HEK293 (cell line): ENCODE measurements around the gene RFX2.
"Not testable (repeated sequence)": the region's sequence is repeated elsewhere in the genome, so short reads cannot be mapped to it uniquely, and the experiment has no call there.

Experiments
- CTCF ChIA-PET: fragments of 350-600 bp; formaldehyde crosslinking; extraction: SDS; loops from one replicate; lab custom pipeline; 2021; ENCODE audit warnings: antibody characterized with exemption; lab: Yijun Ruan, JAX
- POLR2A ChIA-PET: fragments of 300-600 bp; formaldehyde crosslinking; extraction: SDS; loops from one replicate; lab custom pipeline; 2020; ENCODE audit warnings: antibody characterized with exemption, inconsistent platforms; lab: Yijun Ruan, JAX
- H3K27ac ChIP-seq: fragments of 200-500 bp; sonication (Bioruptor generic); 2 replicates; pipeline ENCODE4 v1.5.1; 2014; ENCODE audit warnings: low read depth, low read length, control low read depth, inconsistent platforms; ENCODE audit errors: extremely low read depth
- H3K36me3 ChIP-seq, 2 experiments: fragments of 200-500 bp in 1 of 2; sonication (Bioruptor generic) in 1 of 2; 1 replicate in 1 of 2; 2 replicates in 1 of 2; pipeline ENCODE4 v1.5.1; 2014 to 2017; ENCODE audit warnings: inconsistent platforms in 2 of 2, low read length in 2 of 2; ENCODE audit not compliant: control insufficient read depth in 2 of 2, insufficient read depth in 1 of 2
- H3K4me1 ChIP-seq: fragments of 200-500 bp; sonication (Bioruptor generic); 2 replicates; pipeline ENCODE4 v1.5.1; 2014; ENCODE audit warnings: mild to moderate bottlenecking, low read length, inconsistent platforms; ENCODE audit not compliant: control insufficient read depth, insufficient read depth
- H3K4me3 ChIP-seq: 2 replicates; pipeline ENCODE4 v1.5.1; 2011; ENCODE audit warnings: low read depth, mild to moderate bottlenecking, control low read depth, low read length, moderate library complexity
- H3K9me3 ChIP-seq: fragments of 200-500 bp; sonication (Bioruptor generic); 2 replicates; pipeline ENCODE4 v1.5.1; 2014; ENCODE audit warnings: low read depth, low read length, inconsistent platforms; ENCODE audit not compliant: control insufficient read depth, insufficient read depth
- EGR2 ChIP-seq: fragments of 450-650 bp; formaldehyde crosslinking; IDR thresholded peaks from 2 replicates; pipeline ENCODE4 v1.5.1; 2016; ENCODE audit warnings: low read depth, missing biosample characterization, missing genetic modification characterization
- GLIS2 ChIP-seq: fragments of 450-650 bp; formaldehyde crosslinking; IDR thresholded peaks from 2 replicates; pipeline ENCODE4 v1.5.1; 2016; ENCODE audit warnings: missing biosample characterization, missing genetic modification characterization
- OSR2 ChIP-seq: fragments of 450-650 bp; formaldehyde crosslinking; IDR thresholded peaks from 2 replicates; pipeline ENCODE4 v1.5.1; 2016; ENCODE audit warnings: missing biosample characterization, missing genetic modification characterization
- ZBTB11 ChIP-seq: fragments of 450-650 bp; formaldehyde crosslinking; conservative IDR thresholded peaks from 2 replicates; pipeline ENCODE4 v1.5.1; 2016; ENCODE audit warnings: low read depth, missing biosample characterization, missing genetic modification characterization
- ZBTB48 ChIP-seq: fragments of 450-650 bp; formaldehyde crosslinking; IDR thresholded peaks from 2 replicates; pipeline ENCODE4 v1.5.1; 2016; ENCODE audit warnings: missing biosample characterization, missing genetic modification characterization
- ZBTB7A ChIP-seq: fragments of 450-650 bp; formaldehyde crosslinking; IDR thresholded peaks from 2 replicates; pipeline ENCODE4 v1.5.1; 2016; ENCODE audit warnings: low read depth, missing biosample characterization, missing genetic modification characterization
- ZFHX2 ChIP-seq: fragments of 450-650 bp; formaldehyde crosslinking; conservative IDR thresholded peaks from 2 replicates; pipeline ENCODE4 v1.5.1; 2016; ENCODE audit warnings: missing biosample characterization, missing genetic modification characterization
- ZFP69B ChIP-seq: fragments of 450-650 bp; formaldehyde crosslinking; IDR thresholded peaks from 2 replicates; pipeline ENCODE4 v1.5.1; 2016; ENCODE audit warnings: missing biosample characterization, missing genetic modification characterization
- ZIC2 ChIP-seq: fragments of 450-650 bp; formaldehyde crosslinking; IDR thresholded peaks from 2 replicates; pipeline ENCODE4 v1.5.1; 2016; ENCODE audit warnings: missing biosample characterization, missing genetic modification characterization
- ZNF211 ChIP-seq: fragments of 450-650 bp; formaldehyde crosslinking; IDR thresholded peaks from 2 replicates; pipeline ENCODE4 v1.5.1; 2016; ENCODE audit warnings: low read depth, missing biosample characterization, missing genetic modification characterization
- ZNF223 ChIP-seq: fragments of 450-650 bp; formaldehyde crosslinking; IDR thresholded peaks from 2 replicates; pipeline ENCODE4 v1.5.1; 2016; ENCODE audit warnings: missing biosample characterization, missing genetic modification characterization
- ZNF311 ChIP-seq: fragments of 450-650 bp; formaldehyde crosslinking; IDR thresholded peaks from 2 replicates; pipeline ENCODE4 v1.5.1; 2017; ENCODE audit warnings: missing biosample characterization, missing genetic modification characterization, borderline replicate concordance
- ZNF561 ChIP-seq: fragments of 450-650 bp; IDR thresholded peaks from 2 replicates; pipeline ENCODE4 v1.5.1; 2018; ENCODE audit warnings: missing biosample characterization, missing genetic modification characterization, borderline replicate concordance
- ZNF600 ChIP-seq: fragments of 450-650 bp; formaldehyde crosslinking; IDR thresholded peaks from 2 replicates; pipeline ENCODE4 v1.5.1; 2016; ENCODE audit warnings: missing biosample characterization, missing genetic modification characterization
- ZNF621 ChIP-seq: fragments of 450-650 bp; formaldehyde crosslinking; IDR thresholded peaks from 2 replicates; pipeline ENCODE4 v1.5.1; 2017; ENCODE audit warnings: missing biosample characterization, missing genetic modification characterization
- ZNF623 ChIP-seq: fragments of 450-650 bp; formaldehyde crosslinking; IDR thresholded peaks from 2 replicates; pipeline ENCODE4 v1.5.1; 2016; ENCODE audit warnings: missing biosample characterization, missing genetic modification characterization
- ZNF660 ChIP-seq: fragments of 450-650 bp; IDR thresholded peaks from 2 replicates; pipeline ENCODE4 v1.5.1; 2018; ENCODE audit warnings: missing biosample characterization, mild to moderate bottlenecking, missing genetic modification characterization
- ZNF777 ChIP-seq: fragments of 450-650 bp; formaldehyde crosslinking; IDR thresholded peaks from 2 replicates; pipeline ENCODE4 v1.5.1; 2017; ENCODE audit warnings: missing biosample characterization, missing genetic modification characterization, borderline replicate concordance
- ZNF843 ChIP-seq: fragments of 450-650 bp; formaldehyde crosslinking; IDR thresholded peaks from 2 replicates; pipeline ENCODE4 v1.5.1; 2016; ENCODE audit warnings: missing biosample characterization, missing genetic modification characterization
- ZSCAN4 ChIP-seq: fragments of 450-650 bp; formaldehyde crosslinking; IDR thresholded peaks from 2 replicates; pipeline ENCODE4 v1.5.1; 2017; ENCODE audit warnings: missing biosample characterization, missing genetic modification characterization

The RFX2 gene

GRCh38 chr19:6076291-6076665, 34.0 kb downstream of the RFX2 start (continued):
- TF ChIP-seq OSR2 (no peak), ZSCAN4 (tag by site-specific recombination) (no peak), ZBTB48 (tag by site-specific recombination) (no peak), ZNF623 (tag by site-specific recombination) (no peak), ZNF561 (tag by site-specific recombination) (no peak), ZNF600 (tag by site-specific recombination) (no peak), ZNF843 (tag by site-specific recombination) (no peak), ZNF223 (no peak), ZFP69B (tag by site-specific recombination) (no peak), ZNF621 (no peak), ZNF660 (tag by site-specific recombination) (no peak), ZNF311 (tag by site-specific recombination) (no peak)

- H3K4me1 ChIP-seq = no peaks in the 10 kb centered on the region
- CTCF ChIA-PET = interaction anchor here (0.7 kb wide), 1 partner anchor 90 kb away, joined by 3 read pairs; no protein-coding TSS in a partner anchor
- POLR2A ChIA-PET = no interaction called here
- H3K4me3 ChIP-seq = no peak overlapping the region
- no peak overlapping the region for H3K27ac ChIP-seq
- TF ChIP-seq ZNF211 = no peak
- peak; percentile 23 for TF ChIP-seq ZFHX2 (tag by site-specific recombination)
- peak; percentile 65; the same call in 1 of the 2 replicates for TF ChIP-seq EGR2 (tag by site-specific recombination)
- no peaks in the 10 kb centered on the region for H3K9me3 ChIP-seq
- no peaks in the 10 kb centered on the region for H3K36me3 ChIP-seq
Measured at GRCh38 chr19:6074709-6075403, 35.4 kb downstream of the RFX2 start.

GRCh38 chr19:6073858-6074708, 36.2 kb downstream of the RFX2 start:
- TF ChIP-seq ZNF777 (tag by site-specific recombination) (no peak), ZBTB11 (tag by site-specific recombination) (no peak), ZNF621 (no peak), ZBTB7A (tag by site-specific recombination) (no peak), ZIC2 (tag by site-specific recombination) (peak; percentile 69), GLIS2 (tag by site-specific recombination) (no peak)
- TF ChIP-seq, all 188 proteins: peak for 1
- H3K4me1 ChIP-seq = no peaks in the 10 kb centered on the region
- H3K4me3 ChIP-seq = no peak overlapping the region
- no peak overlapping the region for H3K27ac ChIP-seq
- no peaks in the 10 kb centered on the region for H3K36me3 ChIP-seq
- POLR2A ChIA-PET = no interaction called here
- no peaks in the 10 kb centered on the region for H3K9me3 ChIP-seq
- CTCF ChIA-PET = interaction anchor here (0.7 kb wide), 1 partner anchor 90 kb away, joined by 3 read pairs; no protein-coding TSS in a partner anchor

GRCh38 chr19:6073233-6073632, 37.1 kb downstream of the RFX2 start:
- H3K4me3 ChIP-seq, POLR2A ChIA-PET, H3K36me3 ChIP-seq, H3K4me1 ChIP-seq, H3K27ac ChIP-seq, H3K9me3 ChIP-seq: not testable (repeated sequence)
- CTCF ChIA-PET = interaction anchor here (0.6 kb wide), 1 partner anchor 44 kb away, joined by 6 read pairs; no protein-coding TSS in a partner anchor
